ENCODE results near the gene PIK3C2G. TPM values are rescaled to one million over a fixed set of nuclear protein-coding genes. Genes with fewer than 3 reads are reported as not detected.

The PIK3C2G gene
- total and polyA plus RNA-seq, 2 of the 13 experiments (the other 11 are each of a cell fraction or from before 2014, with no cell fraction given) = not detected

GRCh38 chr12:18221726-18222125 lies 39.6 kb upstream of the PIK3C2G start:
- no peak for ATAC-seq

More at GRCh38 chr12:18221726-18222125, 39.6 kb upstream of the PIK3C2G start:
- no peak overlapping the region for H3K4me2 ChIP-seq (ENCODE audit: low read depth, low read length)
- no peak overlapping the region for H3K9ac ChIP-seq (ENCODE audit: insufficient read depth, low read depth, low read length)
- H4K20me1 ChIP-seq (ENCODE audit: insufficient read depth, low read length) = no peaks in the 10 kb centered on the region
- TF ChIP-seq MAFK (conservative IDR thresholded peaks at IDR 0.05 in 1 of 2, IDR thresholded peaks at IDR 0.05 in 1 of 2; ENCODE audit: low read length in 2 of 2) (peak; percentile 74 to 84), MAFF (IDR thresholded peaks at IDR 0.05; ENCODE audit: low read depth, low read length) (peak; percentile 78), E2F1 (CRISPR knock-in tag; IDR thresholded peaks at IDR 0.05) (no peak), PCBP2 (optimal IDR thresholded peaks at IDR 0.05; ENCODE audit: low read depth, low read length, poor library complexity, severe bottlenecking) (no peak), CENPT (CRISPR knock-in tag; IDR thresholded peaks at IDR 0.05; ENCODE audit: low read depth) (no peak), FOXC1 (CRISPR knock-in tag; IDR thresholded peaks at IDR 0.05; ENCODE audit: borderline replicate concordance) (no peak)
- TF ChIP-seq, protein P1, sequence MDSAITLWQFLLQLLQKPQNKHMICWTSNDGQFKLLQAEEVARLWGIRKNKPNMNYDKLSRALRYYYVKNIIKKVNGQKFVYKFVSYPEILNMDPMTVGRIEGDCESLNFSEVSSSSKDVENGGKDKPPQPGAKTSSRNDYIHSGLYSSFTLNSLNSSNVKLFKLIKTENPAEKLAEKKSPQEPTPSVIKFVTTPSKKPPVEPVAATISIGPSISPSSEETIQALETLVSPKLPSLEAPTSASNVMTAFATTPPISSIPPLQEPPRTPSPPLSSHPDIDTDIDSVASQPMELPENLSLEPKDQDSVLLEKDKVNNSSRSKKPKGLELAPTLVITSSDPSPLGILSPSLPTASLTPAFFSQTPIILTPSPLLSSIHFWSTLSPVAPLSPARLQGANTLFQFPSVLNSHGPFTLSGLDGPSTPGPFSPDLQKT (CRISPR knock-in tag; IDR thresholded peaks at IDR 0.05; ENCODE audit: borderline replicate concordance) = no peak
- H3K27ac ChIP-seq (ENCODE audit: extremely low read length, insufficient read depth, low read length) = no peak overlapping the region
- no peak overlapping the region for H2AFZ ChIP-seq (ENCODE audit: low read length)
- no TSS peak for BruUV-seq (replicated peaks)
- FAIRE-seq (no peak), DNase-seq (ENCODE audit: low spot score) (no peak)
- no peaks in the 10 kb centered on the region for H3K4me1 ChIP-seq (ENCODE audit: insufficient read depth, low read length)
- ChIA-PET CTCF (ENCODE audit: low intra/inter-chr PET ratio, low total read pairs) (no interaction called here), POLR2A (no interaction called here)
- in situ Hi-C loops (cut with HindIII; ENCODE audit: extremely low pct_ligation_motif_present, low pct_unique_long_range_greater_than_20kb) (no loop called here), intact Hi-C loops (cut with micrococcal nuclease; ENCODE audit: unreplicated experiment) (no loop called here)
- no peaks in the 10 kb centered on the region; a peak in 1 of 5 replicates for H3K27me3 ChIP-seq (ENCODE audit: control insufficient read depth in 1 of 2, insufficient read depth in 2 of 2, low read length in 2 of 2)
- no peaks in the 10 kb centered on the region for H3K9me3 ChIP-seq (ENCODE audit: low read length)
- no peaks in the 10 kb centered on the region for H3K79me2 ChIP-seq (ENCODE audit: insufficient read depth, low read length)
- no peaks in the 10 kb centered on the region for H3K36me3 ChIP-seq (replicated peaks in 1 of 2; ENCODE audit: control insufficient read depth in 1 of 2, insufficient read depth in 2 of 2, low read length in 2 of 2)
- 6% methylated on average over 4 of the region's 4 CpGs for WGBS (ENCODE audit: low lambda C conversion rate)
- H3K4me3 ChIP-seq (replicated peaks in 1 of 3; ENCODE audit: insufficient read depth in 1 of 3, low read depth in 2 of 3, low read length in 3 of 3) = no peak overlapping the region
